CD4-positive, alpha-beta T cell treated with Interleukin-4 for 4 hours (primary cell): ENCODE results near the gene CRIP3.

ENCODE experiments used
- DNase-seq: peaks from one replicate; pipeline ENCODE4 v3.0.0-alpha.2; 2020

The CRIP3 gene

GRCh38 chr6:43286980-43287716 is 21.5 kb downstream of the CRIP3 start:
- no peak for DNase-seq

- no peak for DNase-seq
Measured at GRCh38 chr6:43286456-43286979, 22.1 kb downstream of the CRIP3 start.

GRCh38 chr6:43285832-43286231 is 22.8 kb downstream of the CRIP3 start:
- no peak for DNase-seq

GRCh38 chr6:43284991-43285781 is 23.4 kb downstream of the CRIP3 start:
- no peak for DNase-seq

- no peak for DNase-seq
Measured at GRCh38 chr6:43283905-43284304, 24.7 kb downstream of the CRIP3 start.

GRCh38 chr6:43283514-43283901 is 25.1 kb downstream of the CRIP3 start:
- no peak for DNase-seq

GRCh38 chr6:43282636-43283513 is 25.8 kb downstream of the CRIP3 start:
- DNase-seq: no peak

GRCh38 chr6:43282060-43282459 is 26.6 kb downstream of the CRIP3 start:
- no peak for DNase-seq

GRCh38 chr6:43280234-43280633 is 28.4 kb downstream of the CRIP3 start:
- DNase-seq: no peak

GRCh38 chr6:43278524-43279078 is 30.0 kb downstream of the CRIP3 start:
- DNase-seq: no peak

- no peak for DNase-seq
Measured at GRCh38 chr6:43277643-43278523, 30.7 kb downstream of the CRIP3 start.

- no peak for DNase-seq
Measured at GRCh38 chr6:43277306-43277642, 31.4 kb downstream of the CRIP3 start.

- DNase-seq: no peak
Measured at GRCh38 chr6:43276577-43277305, 31.9 kb downstream of the CRIP3 start.

GRCh38 chr6:43275801-43276576 is 32.6 kb downstream of the CRIP3 start:
- DNase-seq: peak; percentile 37

GRCh38 chr6:43274916-43275597 is 33.6 kb downstream of the CRIP3 start:
- DNase-seq: no peak

- no peak for DNase-seq
Measured at GRCh38 chr6:43274127-43274915, 34.3 kb downstream of the CRIP3 start.

GRCh38 chr6:43273707-43274106 is 34.9 kb downstream of the CRIP3 start:
- DNase-seq: no peak

GRCh38 chr6:43271944-43272343 is 36.7 kb downstream of the CRIP3 start:
- DNase-seq: no peak
